ENCODE data around the gene RUBCN.

RUBCN gene

GRCh38 chr3:197736491-197737318, at the start of gene RUBCN:
Gene RUBCN, minus strand, starts transcription at chr3:197736904. Its CDS starts 185 bp downstream, at chr3:197736719.
- peak; percentile 95 for DNase-seq (ENCODE audit: low spot score)

GRCh38 chr3:197784019-197784585, 47.4 kb upstream of the RUBCN start:
- no peak for DNase-seq (ENCODE audit: low spot score)

- no peak for DNase-seq (ENCODE audit: low spot score)
Measured at GRCh38 chr3:197782230-197782629, 45.5 kb upstream of the RUBCN start.

GRCh38 chr3:197775317-197775716, 38.6 kb upstream of the RUBCN start:
- DNase-seq (ENCODE audit: low spot score), result no peak

GRCh38 chr3:197761784-197762183, 25.1 kb upstream of the RUBCN start:
- no peak for DNase-seq (ENCODE audit: low spot score)

GRCh38 chr3:197758512-197758911, 21.8 kb upstream of the RUBCN start:
- DNase-seq (ENCODE audit: low spot score), result no peak

- no peak for DNase-seq (ENCODE audit: low spot score)
Measured at GRCh38 chr3:197756704-197757103, 20.0 kb upstream of the RUBCN start.

GRCh38 chr3:197753263-197753662, 16.6 kb upstream of the RUBCN start:
- peak; percentile 56 for DNase-seq (ENCODE audit: low spot score)

- DNase-seq (ENCODE audit: low spot score), result peak; percentile 64
Measured at GRCh38 chr3:197752107-197752506, 15.4 kb upstream of the RUBCN start.

- peak; percentile 65 for DNase-seq (ENCODE audit: low spot score)
Measured at GRCh38 chr3:197750858-197751737, 14.4 kb upstream of the RUBCN start.

GRCh38 chr3:197750396-197750831, 13.7 kb upstream of the RUBCN start:
- peak; percentile 70 for DNase-seq (ENCODE audit: low spot score)

- peak; percentile 89 for DNase-seq (ENCODE audit: low spot score)
Measured at GRCh38 chr3:197749601-197750395, 13.1 kb upstream of the RUBCN start, which contains the start of gene FYTTD1. Gene FYTTD1, plus strand, starts transcription at chr3:197749883. Its CDS starts 89 bp downstream, at chr3:197749972.

GRCh38 chr3:197749315-197749600, 12.6 kb upstream of the RUBCN start:
- peak; percentile 71 for DNase-seq (ENCODE audit: low spot score)

GRCh38 chr3:197748597-197749314, 12.1 kb upstream of the RUBCN start:
- peak; percentile 32 for DNase-seq (ENCODE audit: low spot score)

GRCh38 chr3:197746801-197747237, 10.1 kb upstream of the RUBCN start:
- DNase-seq (ENCODE audit: low spot score), result no peak

GRCh38 chr3:197746209-197746608, 9.5 kb upstream of the RUBCN start:
- DNase-seq (ENCODE audit: low spot score), result no peak

- DNase-seq (ENCODE audit: low spot score), result no peak
Measured at GRCh38 chr3:197742787-197743186, 6.1 kb upstream of the RUBCN start.

- DNase-seq (ENCODE audit: low spot score), result no peak
Measured at GRCh38 chr3:197737749-197738462, 1.2 kb upstream of the RUBCN start.

GRCh38 chr3:197737319-197737649, 580 bp upstream of the RUBCN start:
- no peak for DNase-seq (ENCODE audit: low spot score)

- DNase-seq (ENCODE audit: low spot score), result no peak
Measured at GRCh38 chr3:197736010-197736490, 654 bp downstream of the RUBCN start.
